ENCODE results near the gene FAM120B.

DNA sequence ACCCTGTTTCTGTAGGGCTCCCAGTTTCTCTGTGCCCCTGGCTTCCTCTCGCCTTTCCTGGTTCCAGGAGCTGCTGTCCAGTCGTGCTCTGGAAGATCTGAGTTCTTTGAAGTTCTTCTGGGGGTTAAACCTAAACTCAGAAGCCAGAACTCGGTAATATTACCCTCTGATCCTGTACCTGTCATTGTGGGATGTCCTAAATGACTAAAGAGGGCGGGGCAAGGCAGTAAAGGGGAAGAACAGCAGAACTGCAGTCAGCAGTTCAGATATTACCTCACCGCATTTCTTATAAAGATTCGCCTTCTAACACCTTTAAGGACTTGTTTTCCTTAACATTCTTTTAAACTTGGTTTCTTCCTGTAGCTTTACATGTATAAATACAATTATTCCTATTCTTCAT is 63.9 kb downstream of the FAM120B start:
- TF ChIP-seq, protein P1, sequence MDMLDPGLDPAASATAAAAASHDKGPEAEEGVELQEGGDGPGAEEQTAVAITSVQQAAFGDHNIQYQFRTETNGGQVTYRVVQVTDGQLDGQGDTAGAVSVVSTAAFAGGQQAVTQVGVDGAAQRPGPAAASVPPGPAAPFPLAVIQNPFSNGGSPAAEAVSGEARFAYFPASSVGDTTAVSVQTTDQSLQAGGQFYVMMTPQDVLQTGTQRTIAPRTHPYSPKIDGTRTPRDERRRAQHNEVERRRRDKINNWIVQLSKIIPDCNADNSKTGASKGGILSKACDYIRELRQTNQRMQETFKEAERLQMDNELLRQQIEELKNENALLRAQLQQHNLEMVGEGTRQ (IDR thresholded peaks at IDR 0.05; ENCODE audit: low read depth, low read length), result no peak
- no peak for TF ChIP-seq POLR2A (IDR thresholded peaks at IDR 0.05; ENCODE audit: low read depth, low read length)
